WERI-Rb-1 (cell line): ENCODE measurements around the gene EPHA2.
A peak's percentile ranks its signal among the peaks of the same experiment; 100 is the strongest.

Source experiments
- DNase-seq: peaks from one replicate; pipeline ENCODE4 v3.0.0-alpha.2; 2020
- H3K27ac ChIP-seq: fragments of 250-450 bp; sonication (Bioruptor Pico); 2 replicates; pipeline ENCODE4 v1.5.1; 2020; ENCODE audit warnings: mild to moderate bottlenecking, moderate library complexity
- H3K27me3 ChIP-seq: fragments of 250-450 bp; sonication (Bioruptor Pico); 2 replicates; pipeline ENCODE4 v1.5.1; 2021; ENCODE audit warnings: mild to moderate bottlenecking, low read depth, moderate library complexity; ENCODE audit not compliant: insufficient read depth, severe bottlenecking
- H3K36me3 ChIP-seq: fragments of 250-450 bp; sonication (Bioruptor Pico); 2 replicates; pipeline ENCODE4 v1.5.1; 2020; ENCODE audit warnings: mild to moderate bottlenecking, moderate library complexity
- H3K4me3 ChIP-seq: 2 replicates; pipeline ENCODE4 v1.5.1; 2011; ENCODE audit warnings: low read depth, mild to moderate bottlenecking, control low read depth, low read length
- H3K9me3 ChIP-seq: fragments of 250-450 bp; sonication (Bioruptor Pico); 2 replicates; pipeline ENCODE4 v1.5.1; 2021; ENCODE audit warnings: mild to moderate bottlenecking, moderate library complexity; ENCODE audit not compliant: severe bottlenecking
- TF ChIP-seq, protein P1 (sequence below): IDR thresholded peaks from 2 replicates; pipeline ENCODE4 v1.5.1; 2011; ENCODE audit warnings: low read depth, mild to moderate bottlenecking, control low read depth, inconsistent platforms, low read length

EPHA2 gene

DNA sequence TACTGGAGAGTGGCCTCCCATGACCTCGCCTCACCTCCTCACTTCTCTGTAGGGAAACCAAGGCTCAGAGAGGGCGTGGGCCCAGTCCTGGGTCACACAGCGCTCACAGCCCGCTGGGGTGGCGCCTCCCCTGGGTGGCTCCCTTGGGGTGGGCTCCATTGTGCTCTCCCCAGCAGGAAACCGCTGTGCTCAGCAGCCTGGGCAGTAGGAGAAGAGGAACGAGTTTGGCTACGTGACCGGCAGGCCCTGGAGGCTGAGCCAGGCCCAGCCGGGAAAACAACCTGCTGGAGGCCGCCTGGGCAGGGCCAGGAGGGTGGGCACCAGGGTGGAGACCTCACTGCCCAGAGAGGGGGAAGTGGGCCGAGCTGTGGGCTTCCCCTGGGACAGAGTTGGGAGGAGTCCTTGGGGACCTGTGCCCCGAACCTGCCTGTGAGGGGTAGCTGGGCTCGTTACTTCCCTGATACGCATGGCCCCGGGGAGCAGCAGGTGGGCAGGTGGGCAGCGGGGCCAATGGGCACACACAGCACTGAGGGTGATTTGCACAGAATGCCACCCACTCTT is 67.4 kb downstream of the EPHA2 start:
- Histone ChIP-seq H3K36me3 (no peaks in the 10 kb centered on the region), H3K27ac (no peak overlapping the region), H3K9me3 (no peaks in the 10 kb centered on the region)

DNA sequence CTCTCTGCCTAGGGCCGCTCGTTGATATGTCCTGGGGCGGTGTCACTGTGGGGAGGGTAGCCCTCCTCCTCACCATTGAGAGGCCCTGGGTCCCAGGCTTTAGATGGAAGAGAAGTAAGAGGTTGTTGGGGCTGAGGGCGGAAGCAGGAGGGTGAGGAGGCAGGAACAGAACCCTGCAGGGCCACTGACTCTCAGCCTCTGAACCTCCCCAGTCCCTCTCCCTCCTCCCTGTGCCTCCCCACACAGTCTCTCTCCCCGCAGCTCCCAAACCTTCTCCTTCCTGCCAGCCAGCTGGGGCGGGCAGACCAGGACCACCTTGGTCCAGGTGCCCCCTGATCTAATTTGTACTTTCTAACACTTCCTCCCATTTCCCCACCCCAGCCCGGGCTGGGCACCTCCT is 68.1 kb downstream of the EPHA2 start:
- H3K27me3 ChIP-seq: no peaks in the 10 kb centered on the region
- DNase-seq: no peak
- H3K27ac ChIP-seq: no peak overlapping the region
- no peak overlapping the region for H3K4me3 ChIP-seq
- H3K9me3 ChIP-seq: no peaks in the 10 kb centered on the region
- TF ChIP-seq, protein P1, sequence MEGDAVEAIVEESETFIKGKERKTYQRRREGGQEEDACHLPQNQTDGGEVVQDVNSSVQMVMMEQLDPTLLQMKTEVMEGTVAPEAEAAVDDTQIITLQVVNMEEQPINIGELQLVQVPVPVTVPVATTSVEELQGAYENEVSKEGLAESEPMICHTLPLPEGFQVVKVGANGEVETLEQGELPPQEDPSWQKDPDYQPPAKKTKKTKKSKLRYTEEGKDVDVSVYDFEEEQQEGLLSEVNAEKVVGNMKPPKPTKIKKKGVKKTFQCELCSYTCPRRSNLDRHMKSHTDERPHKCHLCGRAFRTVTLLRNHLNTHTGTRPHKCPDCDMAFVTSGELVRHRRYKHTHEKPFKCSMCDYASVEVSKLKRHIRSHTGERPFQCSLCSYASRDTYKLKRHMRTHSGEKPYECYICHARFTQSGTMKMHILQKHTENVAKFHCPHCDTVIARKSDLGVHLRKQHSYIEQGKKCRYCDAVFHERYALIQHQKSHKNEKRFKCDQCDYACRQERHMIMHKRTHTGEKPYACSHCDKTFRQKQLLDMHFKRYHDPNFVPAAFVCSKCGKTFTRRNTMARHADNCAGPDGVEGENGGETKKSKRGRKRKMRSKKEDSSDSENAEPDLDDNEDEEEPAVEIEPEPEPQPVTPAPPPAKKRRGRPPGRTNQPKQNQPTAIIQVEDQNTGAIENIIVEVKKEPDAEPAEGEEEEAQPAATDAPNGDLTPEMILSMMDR: no peak
- no peaks in the 10 kb centered on the region for H3K36me3 ChIP-seq

More for the DNA sequence above, 67.4 kb downstream of the EPHA2 start:
- TF ChIP-seq, protein P1: no peak
- H3K27me3 ChIP-seq: no peaks in the 10 kb centered on the region
- H3K4me3 ChIP-seq: no peak overlapping the region
- DNase-seq: no peak

DNA sequence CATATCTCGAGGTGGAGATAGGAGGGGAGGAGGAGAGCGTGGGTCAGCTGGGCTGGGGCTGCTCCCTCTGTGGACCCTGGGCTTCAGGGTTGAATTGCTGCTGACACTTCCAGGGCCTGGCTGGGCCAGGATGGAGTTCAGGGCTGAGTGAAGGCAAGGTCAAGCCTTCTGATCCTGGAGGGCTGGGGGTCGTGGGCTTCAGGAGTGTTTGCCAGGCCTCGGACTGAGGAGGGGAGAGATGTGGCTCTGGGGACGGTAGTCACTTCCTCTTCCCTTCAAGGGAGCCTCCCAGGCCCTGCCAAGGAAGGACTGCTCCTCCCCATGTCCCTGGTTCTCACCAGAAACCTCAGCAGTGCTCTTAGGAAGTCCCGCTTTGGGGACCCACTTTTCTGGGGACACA is 70.3 kb downstream of the EPHA2 start:
- Histone ChIP-seq H3K36me3 (no peaks in the 10 kb centered on the region), H3K27me3 (no peaks in the 10 kb centered on the region), H3K27ac (no peak overlapping the region), H3K4me3 (no peak overlapping the region), H3K9me3 (no peaks in the 10 kb centered on the region)
- DNase-seq: no peak
- TF ChIP-seq, protein P1: no peak

DNA sequence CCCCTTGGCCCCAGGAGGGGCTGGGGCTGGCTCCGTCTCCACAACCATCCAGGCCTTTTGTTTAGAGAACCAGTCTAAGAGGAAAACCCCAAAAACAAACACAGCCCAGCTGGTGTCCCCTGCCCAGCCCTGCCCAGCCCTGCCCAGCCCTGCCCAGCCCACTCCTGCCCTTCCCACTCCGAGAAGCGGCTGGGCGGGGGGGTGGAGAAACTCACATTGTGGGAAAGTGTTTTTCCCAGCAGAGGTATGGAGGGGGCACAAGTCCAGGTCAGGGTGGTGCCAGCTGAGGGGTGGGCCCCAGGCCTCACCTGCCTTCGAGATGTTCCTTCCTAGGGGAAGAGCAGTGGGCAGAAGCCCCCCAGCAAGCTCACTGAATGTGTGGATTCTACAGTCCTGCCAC is 72.4 kb downstream of the EPHA2 start:
- H3K9me3 ChIP-seq: no peaks in the 10 kb centered on the region
- H3K4me3 ChIP-seq: no peak overlapping the region
- H3K27me3 ChIP-seq: no peaks in the 10 kb centered on the region
- TF ChIP-seq, protein P1: no peak
- H3K27ac ChIP-seq: no peak overlapping the region
- no peaks in the 10 kb centered on the region for H3K36me3 ChIP-seq
- DNase-seq: no peak

DNA sequence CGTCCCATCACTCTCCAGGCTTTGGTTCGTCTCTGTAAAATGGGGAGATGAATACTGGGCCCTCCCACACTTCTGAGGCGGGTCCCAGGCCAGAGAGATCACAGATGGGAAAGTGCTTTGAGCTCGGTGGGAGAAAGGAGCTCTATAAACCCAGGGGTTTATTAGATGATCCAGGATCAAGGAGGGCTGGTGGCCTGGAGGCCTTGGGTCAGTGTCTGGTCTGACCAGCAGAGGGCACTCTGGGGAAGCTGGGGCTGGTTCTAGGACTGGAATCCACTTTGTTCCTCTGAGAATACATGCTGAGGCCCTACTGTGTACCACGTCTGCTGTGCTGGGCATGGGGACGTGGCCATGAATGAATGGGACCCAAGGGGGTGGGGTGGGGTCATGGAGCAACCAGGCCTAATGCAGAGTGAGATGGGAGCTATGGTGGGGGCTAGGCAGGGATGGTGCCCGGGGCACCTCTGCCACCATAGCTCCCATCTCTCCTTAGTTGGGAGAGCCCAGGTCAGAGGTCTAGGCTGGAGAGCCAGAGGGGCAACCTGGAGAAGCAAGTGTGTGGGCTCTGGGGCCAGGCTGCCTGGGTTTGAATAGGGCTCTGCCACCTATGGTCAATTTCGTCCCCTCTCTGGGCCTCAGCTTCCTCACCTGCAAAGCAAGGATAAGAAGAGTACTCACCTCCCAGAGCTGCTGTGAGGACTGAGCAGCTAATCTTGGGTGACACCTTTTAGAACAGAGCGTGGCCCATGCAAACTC is 73.4 kb downstream of the EPHA2 start:
- Histone ChIP-seq H3K36me3 (no peaks in the 10 kb centered on the region), H3K9me3 (no peaks in the 10 kb centered on the region), H3K27ac (no peak overlapping the region), H3K27me3 (no peaks in the 10 kb centered on the region), H3K4me3 (no peak overlapping the region)
- DNase-seq: peak; percentile 83
- TF ChIP-seq, protein P1: peak; percentile 91

DNA sequence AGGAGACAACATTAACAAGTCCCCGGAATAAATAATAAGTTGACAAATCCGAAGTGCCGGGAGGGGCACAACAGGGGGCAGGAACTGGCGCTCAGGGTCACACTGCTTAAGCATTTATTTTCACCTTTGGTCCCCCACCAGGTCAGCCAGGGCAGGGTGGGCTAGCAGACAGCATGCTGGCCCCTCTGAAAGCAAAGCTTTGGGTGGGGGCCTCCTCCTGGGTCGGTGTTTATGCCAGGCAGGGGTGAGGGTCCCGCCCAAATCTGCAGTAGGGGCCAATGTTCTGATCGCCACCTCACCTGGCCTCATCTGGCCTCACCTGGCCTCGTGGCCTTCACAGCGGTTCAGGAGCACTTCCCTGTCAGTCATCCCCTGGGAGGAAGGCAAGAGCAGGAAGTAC is 74.2 kb downstream of the EPHA2 start:
- DNase-seq: no peak
- Histone ChIP-seq H3K27ac (no peak overlapping the region), H3K4me3 (no peak overlapping the region), H3K27me3 (no peaks in the 10 kb centered on the region), H3K36me3 (no peaks in the 10 kb centered on the region), H3K9me3 (no peaks in the 10 kb centered on the region)
- TF ChIP-seq, protein P1: no peak
